ENCODE results near the gene CFAP141.

GRCh38 chr1:154237880-154238506, 31.9 kb upstream of the CFAP141 start:
- TF ChIP-seq CTCF (IDR thresholded peaks at IDR 0.05) (no peak), POLR2A (IDR thresholded peaks at IDR 0.05) (no peak), EP300 (IDR thresholded peaks at IDR 0.05) (no peak)
